HG03060 (cell line): ENCODE results near the gene ACAD8.
"Not testable (repeated sequence)": the region's sequence is repeated elsewhere in the genome, so short reads cannot be mapped to it uniquely, and the experiment has no call there.

Source experiments
- ATAC-seq: cut with Tn5 transposase; IDR thresholded peaks from one replicate; pipeline ENCODE4 v1.9.1; 2021; ENCODE audit warnings: low read depth, moderate number of reproducible peaks; ENCODE audit not compliant: unreplicated experiment

ACAD8 gene

GRCh38 chr11:134284349-134284748, 31.0 kb downstream of the ACAD8 start:
- not testable (repeated sequence) for ATAC-seq

GRCh38 chr11:134287561-134287960, 34.2 kb downstream of the ACAD8 start:
- ATAC-seq = no peak

- no peak for ATAC-seq
Observed at GRCh38 chr11:134288486-134288885, 35.1 kb downstream of the ACAD8 start.

- no peak for ATAC-seq
Observed at GRCh38 chr11:134289167-134289566, 35.8 kb downstream of the ACAD8 start.

- no peak for ATAC-seq
Observed at GRCh38 chr11:134289789-134290188, 36.4 kb downstream of the ACAD8 start.

- no peak for ATAC-seq
Observed at GRCh38 chr11:134290646-134291045, 37.3 kb downstream of the ACAD8 start.

GRCh38 chr11:134291196-134291595, 37.8 kb downstream of the ACAD8 start:
- ATAC-seq = no peak

GRCh38 chr11:134292661-134293060, 39.3 kb downstream of the ACAD8 start:
- no peak for ATAC-seq

GRCh38 chr11:134293119-134294113, 40.0 kb downstream of the ACAD8 start:
- ATAC-seq = no peak

- no peak for ATAC-seq
Observed at GRCh38 chr11:134294664-134295063, 41.3 kb downstream of the ACAD8 start.

GRCh38 chr11:134312223-134312622, 58.9 kb downstream of the ACAD8 start:
- ATAC-seq = no peak

- no peak for ATAC-seq
Observed at GRCh38 chr11:134312807-134313206, 59.4 kb downstream of the ACAD8 start.

GRCh38 chr11:134313379-134313778, 60.0 kb downstream of the ACAD8 start:
- ATAC-seq = no peak

- no peak for ATAC-seq
Observed at GRCh38 chr11:134313821-134314607, 60.6 kb downstream of the ACAD8 start.
